ENCODE data around the gene ODAD3. TPM values are rescaled to one million over a fixed set of nuclear protein-coding genes. Genes with fewer than 3 reads are reported as not detected.

Gene ODAD3
- total RNA-seq, 1 donor from 2014 or later = 0.75 TPM

- DNase-seq (ENCODE audit: low read depth) = no peak
Observed at GRCh38 chr19:11375143-11375948, 59.6 kb downstream of the ODAD3 start.

DNA sequence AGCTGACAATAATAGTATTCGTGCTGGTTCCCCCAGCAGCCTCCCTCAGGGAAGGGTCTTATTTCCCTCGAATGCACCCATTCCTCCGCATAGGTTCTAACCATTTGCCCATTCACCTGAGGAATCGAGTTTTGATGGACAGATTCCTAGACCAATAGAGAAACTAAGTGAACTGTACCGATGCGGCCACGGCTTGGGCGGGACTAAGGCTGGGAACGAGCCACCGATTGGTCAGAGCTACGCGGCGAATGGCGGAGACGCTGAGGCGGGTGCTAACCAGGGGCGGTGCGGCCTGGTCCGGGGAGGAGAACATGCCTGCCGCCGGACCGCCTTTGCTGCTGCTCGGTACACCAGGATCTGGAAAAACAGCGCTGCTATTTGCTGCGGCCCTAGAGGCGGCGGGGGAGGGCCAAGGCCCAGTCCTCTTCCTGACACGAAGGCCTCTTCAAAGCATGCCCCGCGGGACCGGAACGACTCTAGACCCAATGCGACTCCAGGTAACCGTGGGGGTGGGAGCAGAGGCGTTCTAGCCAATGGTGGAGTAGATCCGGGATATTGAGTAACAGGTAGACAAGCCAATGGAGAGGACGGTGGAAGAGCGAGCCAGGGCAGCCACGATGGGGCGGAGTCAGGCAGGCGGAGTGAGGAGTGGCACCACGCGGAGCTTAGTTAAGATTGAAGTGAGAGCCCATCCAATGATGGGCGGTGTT is 60.3 kb downstream of the ODAD3 start, which contains the start of gene SWSAP1:
TSS of gene SWSAP1 (plus strand) at position 234 of the 710 bp plus-strand sequence. CDS start at position 249, 15 bp downstream.
- peak; percentile 99 for DNase-seq (ENCODE audit: low read depth)

DNA sequence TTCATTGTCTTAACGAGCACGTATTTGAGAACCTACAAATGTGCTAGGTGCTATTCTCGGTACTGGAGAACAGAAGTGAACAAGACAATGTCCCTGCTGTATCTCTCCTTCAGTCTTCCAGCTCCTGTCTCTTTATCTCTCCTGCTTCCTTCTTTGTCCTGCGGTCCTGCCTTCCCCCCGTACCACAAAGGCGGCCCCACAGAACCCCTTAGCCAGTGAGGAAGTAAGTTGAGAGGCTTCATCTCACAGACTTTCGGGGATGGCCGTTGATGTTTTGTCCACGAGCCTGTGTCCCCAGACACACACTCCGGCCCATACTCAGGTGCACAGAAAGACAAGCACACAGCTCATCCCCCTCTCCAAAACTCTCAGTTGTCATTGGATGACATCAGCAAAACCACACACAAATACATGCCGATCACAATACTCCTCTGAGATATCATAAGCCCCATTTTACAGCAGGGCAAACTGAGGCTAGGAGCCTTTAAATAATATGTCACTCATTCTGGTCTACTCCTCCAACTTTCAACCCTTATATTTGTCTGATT is 61.0 kb downstream of the ODAD3 start:
- no peak for DNase-seq (ENCODE audit: low read depth)

DNA sequence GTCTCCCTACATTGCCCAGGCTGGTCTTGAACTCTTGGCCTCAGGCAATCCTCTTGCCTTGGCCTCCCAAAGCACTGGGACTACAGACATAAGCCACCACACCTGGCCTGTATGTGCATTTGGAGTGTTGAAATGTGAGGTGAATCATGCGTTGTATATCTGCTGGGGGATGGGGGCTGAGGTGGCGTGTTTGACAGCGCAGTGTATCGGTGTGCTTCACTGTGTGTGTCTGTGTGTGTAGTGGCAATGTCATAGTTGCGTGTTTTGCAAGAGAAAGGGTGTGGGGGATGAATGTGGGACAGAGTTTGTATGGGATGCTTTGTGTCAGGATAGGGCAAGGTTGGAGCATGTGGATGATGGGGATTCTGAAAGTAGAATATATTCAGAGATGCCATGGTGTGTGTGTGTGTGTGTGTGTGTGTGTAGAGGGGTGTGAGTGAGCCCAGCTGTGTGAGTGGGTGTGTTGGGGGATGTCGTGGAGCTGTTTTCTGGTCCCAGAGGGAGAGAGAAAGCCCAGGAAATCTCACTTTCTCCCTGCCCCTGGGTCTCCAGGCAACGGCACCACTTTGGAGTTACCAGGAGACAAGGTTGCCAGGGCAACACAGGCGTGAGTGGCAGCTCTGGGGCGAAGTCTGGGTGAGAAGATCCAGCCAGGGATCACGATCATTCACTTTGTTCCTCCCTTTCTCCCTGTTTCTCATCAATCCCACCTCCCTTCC is 61.6 kb downstream of the ODAD3 start:
- DNase-seq (ENCODE audit: low read depth) = no peak

GRCh38 chr19:11370744-11371143 is 64.2 kb downstream of the ODAD3 start:
- no peak for DNase-seq (ENCODE audit: low read depth)

Other genes with a start within 250 kb of the ODAD3 start
- gene KANK2, start 237.6 kb downstream of the ODAD3 start, total RNA-seq = 26.0 and 233 TPM in 2 replicates
- not detected in 2 replicates for gene ANGPTL8, start 195.5 kb downstream of the ODAD3 start, total RNA-seq
- 5.9 and 27.1 TPM in 2 replicates for gene DOCK6, start 172.6 kb downstream of the ODAD3 start, total RNA-seq
- not detected in 2 replicates for gene TSPAN16, start 139.0 kb downstream of the ODAD3 start, total RNA-seq
- 23.4 and 49.7 TPM in 2 replicates for gene RAB3D, start 95.5 kb downstream of the ODAD3 start, total RNA-seq
- 203 and 241 TPM in 2 replicates for gene TMEM205, start 88.9 kb downstream of the ODAD3 start, total RNA-seq
- 2.3 and 6.8 TPM in 2 replicates for gene CCDC159, start 88.6 kb downstream of the ODAD3 start, total RNA-seq
- 3.3 and 14.5 TPM in 2 replicates for gene PLPPR2, start 79.7 kb downstream of the ODAD3 start, total RNA-seq
- 0.70 and 1.0 TPM in 2 replicates for gene SWSAP1, start 60.5 kb downstream of the ODAD3 start, total RNA-seq
- 3.3 and 6.8 TPM in 2 replicates for gene EPOR, start 50.8 kb downstream of the ODAD3 start, total RNA-seq
- gene RGL3, start 15.8 kb downstream of the ODAD3 start, total RNA-seq = 1.9 and 11.2 TPM in 2 replicates
- gene PRKCSH, start 514 bp upstream of the ODAD3 start, total RNA-seq = 85.8 and 192 TPM in 2 replicates
- gene ELAVL3, start 45.9 kb upstream of the ODAD3 start, total RNA-seq = not detected in 2 replicates
- gene ZNF653, start 70.7 kb upstream of the ODAD3 start, total RNA-seq = 3.8 and 7.1 TPM in 2 replicates
- gene ECSIT, start 94.0 kb upstream of the ODAD3 start, total RNA-seq = 18.4 and 23.3 TPM in 2 replicates
- gene CNN1, start 103.7 kb upstream of the ODAD3 start, total RNA-seq = 2.7 and 10.9 TPM in 2 replicates
- gene ELOF1, start 124.1 kb upstream of the ODAD3 start, total RNA-seq = 27.6 TPM in 2 replicates
- 0.60 and 3.1 TPM in 2 replicates for gene ACP5, start 142.5 kb upstream of the ODAD3 start, total RNA-seq
- 34.0 and 38.3 TPM in 2 replicates for gene ZNF627, start 162.4 kb upstream of the ODAD3 start, total RNA-seq

Data from renal cortical epithelial cell (primary cell).